GM04503 (cell line): ENCODE measurements around the gene NQO2.
"Not testable (repeated sequence)": the region's sequence is repeated elsewhere in the genome, so short reads cannot be mapped to it uniquely, and the experiment has no call there.

ENCODE experiments used
- DNase-seq: peaks from one replicate; pipeline ENCODE4 v3.0.0-alpha.2; 2012; ENCODE audit warnings: low read depth

The NQO2 gene

GRCh38 chr6:2989332-2990247 is 10.1 kb upstream of the NQO2 start:
- peak; percentile 91 for DNase-seq

- DNase-seq = no peak
These were observed 9.3 kb upstream of the NQO2 start for GRCh38 chr6:2990248-2990931.

- DNase-seq = no peak
These were observed 8.7 kb upstream of the NQO2 start for GRCh38 chr6:2990932-2991506.

- no peak for DNase-seq
These were observed 7.2 kb upstream of the NQO2 start for GRCh38 chr6:2992330-2992979.

- no peak for DNase-seq
These were observed 5.9 kb upstream of the NQO2 start for GRCh38 chr6:2993755-2994317.

GRCh38 chr6:2998249-2998997 is 1.3 kb upstream of the NQO2 start:
- not testable (repeated sequence) for DNase-seq

GRCh38 chr6:2998998-2999617 is 586 bp upstream of the NQO2 start:
- peak; percentile 34 for DNase-seq

GRCh38 chr6:3001146-3001772 is 1.6 kb downstream of the NQO2 start:
- no peak for DNase-seq

- DNase-seq = peak; percentile 69
These were observed 2.1 kb downstream of the NQO2 start for GRCh38 chr6:3001773-3002293.

GRCh38 chr6:3003226-3003625 is 3.5 kb downstream of the NQO2 start:
- not testable (repeated sequence) for DNase-seq

GRCh38 chr6:3005077-3005476 is 5.4 kb downstream of the NQO2 start:
- no peak for DNase-seq

- no peak for DNase-seq
These were observed 6.2 kb downstream of the NQO2 start for GRCh38 chr6:3005874-3006273.

- no peak for DNase-seq
These were observed 6.8 kb downstream of the NQO2 start for GRCh38 chr6:3006476-3006875.

GRCh38 chr6:3007571-3007970 is 7.9 kb downstream of the NQO2 start:
- DNase-seq = no peak

GRCh38 chr6:3008712-3009265 is 9.1 kb downstream of the NQO2 start:
- DNase-seq = not testable (repeated sequence)

- DNase-seq = no peak
These were observed 10.2 kb downstream of the NQO2 start for GRCh38 chr6:3009930-3010329.

- DNase-seq = no peak
These were observed 11.5 kb downstream of the NQO2 start for GRCh38 chr6:3011158-3011557.

GRCh38 chr6:3011592-3011991 is 11.9 kb downstream of the NQO2 start:
- no peak for DNase-seq

- DNase-seq = no peak
These were observed 13.8 kb downstream of the NQO2 start for GRCh38 chr6:3013486-3013885.
